K562 (cell line): ENCODE results near the gene RTBDN. TPM values are rescaled to one million over a fixed set of nuclear protein-coding genes. Genes with fewer than 3 reads are reported as not detected.
A peak's percentile ranks its signal among the peaks of the same experiment; 100 is the strongest.

ENCODE experiments used
- ATF1 ChIP-seq, 2 experiments: fragments of 450-650 bp in 1 of 2; IDR thresholded peaks; 2 replicates each; pipeline ENCODE4 v1.6.1; 2016; ENCODE audit warnings: missing compliant biosample characterization in 1 of 2, missing genetic modification characterization in 1 of 2
- BCOR ChIP-seq: fragments of 450-650 bp; IDR thresholded peaks from 2 replicates; pipeline ENCODE4 v1.6.1; 2016
- C11orf30 ChIP-seq: fragments of 450-650 bp; IDR thresholded peaks from 2 replicates; pipeline ENCODE4 v1.6.1; 2016; ENCODE audit warnings: low read depth, mild to moderate bottlenecking
- CBX3 ChIP-seq, 2 experiments: IDR thresholded peaks; 1 replicate in 1 of 2; 2 replicates in 1 of 2; pipeline ENCODE4 v1.6.1; 2012; ENCODE audit warnings: inconsistent platforms in 2 of 2, low read length in 2 of 2, borderline replicate concordance in 1 of 2, control low read depth in 1 of 2
- E2F3 ChIP-seq: fragments of 250-450 bp; sonication (Bioruptor Pico); IDR thresholded peaks from 2 replicates; pipeline ENCODE4 v1.4.0; 2020; ENCODE audit warnings: mild to moderate bottlenecking
- EP300 ChIP-seq: IDR thresholded peaks from 2 replicates; pipeline ENCODE4 v1.6.1; 2012; ENCODE audit warnings: low read length, improper control_type of control experiment
- GABPA ChIP-seq: fragments of 200-800 bp; sonication (Bioruptor generic); conservative IDR thresholded peaks from 2 replicates; pipeline ENCODE4 v1.6.1; 2016; ENCODE audit warnings: low read depth, missing genetic modification characterization, missing compliant biosample characterization
- GATAD2A ChIP-seq: fragments of 450-650 bp; IDR thresholded peaks from 2 replicates; pipeline ENCODE4 v1.6.1; 2017
- HCFC1 ChIP-seq: IDR thresholded peaks from 2 replicates; pipeline ENCODE4 v1.6.1; 2012; ENCODE audit warnings: low read depth, low read length, improper control_type of control experiment
- HDAC1 ChIP-seq, 2 experiments: fragments of 450-650 bp; IDR thresholded peaks; 2 replicates each; pipeline ENCODE4 v1.6.1; 2016 to 2017; ENCODE audit warnings: inconsistent platforms in 1 of 2, mild to moderate bottlenecking in 1 of 2, moderate library complexity in 1 of 2
- LARP7 ChIP-seq: fragments of 450-650 bp; IDR thresholded peaks from 2 replicates; pipeline ENCODE4 v1.6.1; 2016
- MEIS2 ChIP-seq: fragments of 450-650 bp; IDR thresholded peaks from 2 replicates; pipeline ENCODE4 v1.6.1; 2014; ENCODE audit warnings: mild to moderate bottlenecking; ENCODE audit not compliant: partially characterized antibody
- MITF ChIP-seq: IDR thresholded peaks from 2 replicates; pipeline ENCODE4 v1.6.1; 2014; ENCODE audit warnings: antibody characterized with exemption
- MLX ChIP-seq, 2 experiments: fragments of 450-650 bp in 1 of 2; sonication (generic) in 1 of 2; formaldehyde crosslinking; conservative IDR thresholded peaks; 2 replicates each; pipeline versions ENCODE4 v1.4.0 to v1.8.1; 2020 to 2022; ENCODE audit warnings: mild to moderate bottlenecking in 1 of 2, missing genetic modification reagents in 1 of 2
- RUNX1 ChIP-seq: sonication (generic); IDR thresholded peaks from 2 replicates; pipeline ENCODE4 v1.6.1; 2016; ENCODE audit warnings: antibody characterized with exemption, low read depth
- SREBF2 ChIP-seq: sonication (generic); formaldehyde crosslinking; IDR thresholded peaks from 2 replicates; pipeline ENCODE4 v1.4.0; 2020; ENCODE audit warnings: mild to moderate bottlenecking, missing genetic modification reagents
- TBP ChIP-seq: optimal IDR thresholded peaks from 2 replicates; pipeline ENCODE3; 2011; ENCODE audit warnings: low read depth, low read length, improper control_type of control experiment
- TCF15 ChIP-seq: fragments of 250-450 bp; sonication (Bioruptor Pico); IDR thresholded peaks from 2 replicates; pipeline ENCODE4 v1.8.0; 2022; ENCODE audit warnings: moderate library complexity, mild to moderate bottlenecking, inconsistent platforms
- TCF3 ChIP-seq: sonication (generic); formaldehyde crosslinking; IDR thresholded peaks from 2 replicates; pipeline ENCODE4 v1.4.0; 2020; ENCODE audit warnings: mild to moderate bottlenecking, missing genetic modification reagents
- TEAD1 ChIP-seq, 2 experiments: fragments of 450-650 bp in 1 of 2; sonication (generic) in 1 of 2; formaldehyde crosslinking; IDR thresholded peaks; 2 replicates each; pipeline versions ENCODE4 v1.4.0 to v1.8.0; 2020 to 2022; ENCODE audit warnings: mild to moderate bottlenecking in 2 of 2, missing genetic modification reagents in 1 of 2
- THAP12 ChIP-seq: fragments of 250-450 bp; sonication (Bioruptor Pico); IDR thresholded peaks from 2 replicates; pipeline ENCODE4 v1.9.0; 2021; ENCODE audit warnings: mild to moderate bottlenecking, inconsistent platforms
- ZEB2 ChIP-seq: fragments of 450-650 bp; IDR thresholded peaks from 2 replicates; pipeline ENCODE4 v1.6.1; 2016
- ZNF263 ChIP-seq: sonication (generic); formaldehyde crosslinking; IDR thresholded peaks from 2 replicates; pipeline ENCODE4 v1.8.0; 2022; ENCODE audit warnings: mild to moderate bottlenecking, missing genetic modification reagents, borderline replicate concordance
- ZNF311 ChIP-seq: fragments of 250-450 bp; sonication (Bioruptor Pico); IDR thresholded peaks from 2 replicates; pipeline ENCODE4 v1.4.0; 2020; ENCODE audit warnings: mild to moderate bottlenecking, moderate library complexity
- ZNF780A ChIP-seq: fragments of 250-450 bp; sonication (Bioruptor Pico); IDR thresholded peaks from 2 replicates; pipeline ENCODE4 v1.5.0; 2021; ENCODE audit warnings: mild to moderate bottlenecking
- ZSCAN29 ChIP-seq: fragments of 450-650 bp; IDR thresholded peaks from 2 replicates; pipeline ENCODE4 v1.6.1; 2017
- polyA plus RNA-seq, 8 experiments: library from polyadenylated mRNA; depleted of rRNA in 4 of 8; stranded (reverse) in 5 of 8; unstranded in 3 of 8; fragments of >200 nt; fragmentation: Nextera tagmentation in 2 of 8; fragmentation: Illumina TruSeq in 1 of 8; extraction: Ambion mirVana in 2 of 8; extraction: Trizol in 1 of 8; gene quantifications; 2 replicates each; pipeline versions ENCODE4 v1.2.1 to v1.2.3, GENCODE V29; 2011 to 2014; ENCODE audit warnings: inconsistent platforms in 1 of 8, missing spikeins in 1 of 8
- total RNA-seq, 7 experiments: library from RNA; depleted of rRNA in 6 of 7; stranded (reverse); fragments of >200 nt in 6 of 7; fragmentation: Illumina TruSeq in 2 of 7; extraction: Trizol in 2 of 7; gene quantifications; 2 replicates each; pipeline versions ENCODE4 v1.2.1 to v1.2.3, GENCODE V29; 2011 to 2021; ENCODE audit warnings: low replicate concordance in 1 of 7

Gene RTBDN
- total and polyA plus RNA-seq, 9 of the 15 experiments (the other 6 are each of a cell fraction or from before 2014, with no cell fraction given): 0.20 to 2.3 (median 0.72) TPM; not detected in 1

- no peak for TF ChIP-seq E2F3
- no peak for TF ChIP-seq EP300
- no peak for TF ChIP-seq ZSCAN29
- TF ChIP-seq TBP: no peak
- no peak for TF ChIP-seq SREBF2 (CRISPR knock-in tag)
- TF ChIP-seq TCF3: no peak
- no peak for TF ChIP-seq MITF
- no peak for TF ChIP-seq THAP12
- peak; percentile 34; the same call in 1 of the 2 replicates for TF ChIP-seq BCOR
- TF ChIP-seq LARP7: peak; percentile 75; the same call in 1 of the 2 replicates
- TF ChIP-seq GABPA: no peak
- no peak for TF ChIP-seq MEIS2
- TF ChIP-seq C11orf30: no peak
- peak in 1 of 2 experiments; percentile 6; a peak in 1 of 4 replicates for TF ChIP-seq TEAD1 (CRISPR knock-in tag; IDR thresholded peaks at IDR 0.05)
- no peak for TF ChIP-seq CBX3 (IDR thresholded peaks at IDR 0.05; ENCODE audit: borderline replicate concordance in 1 of 2, low read length in 2 of 2)
- no peak for TF ChIP-seq ZEB2
- no peak; the same call in 1 of the 2 replicates for TF ChIP-seq GATAD2A
- no peak for TF ChIP-seq ZNF263
- no peak for TF ChIP-seq HCFC1
- TF ChIP-seq ATF1 (CRISPR knock-in tag; IDR thresholded peaks at IDR 0.05): no peak
- TF ChIP-seq ATF1 (tag; IDR thresholded peaks at IDR 0.05): 0 out of 2 replicates have a peak, but pooled peaks have one; percentile 30
- no peak for TF ChIP-seq TCF15 (CRISPR knock-in tag)
- TF ChIP-seq ZNF780A (CRISPR knock-in tag): no peak
- no peak for TF ChIP-seq MLX (CRISPR knock-in tag; conservative IDR thresholded peaks at IDR 0.05)
- no peak for TF ChIP-seq HDAC1 (IDR thresholded peaks at IDR 0.05)
- TF ChIP-seq RUNX1: peak; percentile 44; the same call in 1 of the 2 replicates
- no peak for TF ChIP-seq ZNF311 (CRISPR knock-in tag)
Measured at GRCh38 chr19:12784871-12785430, 49.4 kb downstream of the RTBDN start (continued).
